ENCODE results near the gene OTOS. TPM values are rescaled to one million over a fixed set of nuclear protein-coding genes. Genes with fewer than 3 reads are reported as not detected.

The OTOS gene
- total and polyA plus RNA-seq, 4 donors: not detected

DNA sequence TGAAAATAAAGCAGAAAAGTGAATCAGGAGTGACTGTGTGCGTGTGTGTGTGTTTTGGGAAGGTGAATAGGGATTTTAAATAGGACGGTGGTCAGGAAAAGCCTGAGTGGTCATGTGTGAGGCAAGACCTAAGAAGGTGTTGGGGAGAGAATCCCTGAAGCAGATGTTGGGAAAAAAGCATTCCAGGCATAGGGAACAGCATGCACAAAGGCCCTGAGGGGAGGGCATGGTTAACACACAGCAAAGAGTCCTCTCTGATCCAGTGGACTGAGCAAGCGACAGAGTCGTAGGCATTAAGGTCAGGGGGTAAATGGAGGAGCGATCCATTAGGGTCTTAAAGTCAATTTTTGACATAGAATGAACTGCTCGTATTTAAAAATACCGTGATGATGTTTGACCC lies 34.0 kb upstream of the OTOS start:
- WGBS, 2 donors: 59 to 69% methylated on average over 7 of the region's 7 CpGs
- no peak overlapping the region for H3K27ac ChIP-seq (ENCODE audit: low read depth in 1 of 2, low read length in 1 of 2)
- TF ChIP-seq, protein P1, sequence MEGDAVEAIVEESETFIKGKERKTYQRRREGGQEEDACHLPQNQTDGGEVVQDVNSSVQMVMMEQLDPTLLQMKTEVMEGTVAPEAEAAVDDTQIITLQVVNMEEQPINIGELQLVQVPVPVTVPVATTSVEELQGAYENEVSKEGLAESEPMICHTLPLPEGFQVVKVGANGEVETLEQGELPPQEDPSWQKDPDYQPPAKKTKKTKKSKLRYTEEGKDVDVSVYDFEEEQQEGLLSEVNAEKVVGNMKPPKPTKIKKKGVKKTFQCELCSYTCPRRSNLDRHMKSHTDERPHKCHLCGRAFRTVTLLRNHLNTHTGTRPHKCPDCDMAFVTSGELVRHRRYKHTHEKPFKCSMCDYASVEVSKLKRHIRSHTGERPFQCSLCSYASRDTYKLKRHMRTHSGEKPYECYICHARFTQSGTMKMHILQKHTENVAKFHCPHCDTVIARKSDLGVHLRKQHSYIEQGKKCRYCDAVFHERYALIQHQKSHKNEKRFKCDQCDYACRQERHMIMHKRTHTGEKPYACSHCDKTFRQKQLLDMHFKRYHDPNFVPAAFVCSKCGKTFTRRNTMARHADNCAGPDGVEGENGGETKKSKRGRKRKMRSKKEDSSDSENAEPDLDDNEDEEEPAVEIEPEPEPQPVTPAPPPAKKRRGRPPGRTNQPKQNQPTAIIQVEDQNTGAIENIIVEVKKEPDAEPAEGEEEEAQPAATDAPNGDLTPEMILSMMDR (IDR thresholded peaks at IDR 0.05; ENCODE audit: control extremely low read depth, extremely low read depth): no peak
- H3K4me1 ChIP-seq (ENCODE audit: control insufficient read depth in 5 of 5, insufficient read depth in 5 of 5, low read length in 5 of 5): peaks cover 0 to 3% (median 0%) of the 10 kb centered on the region in 5 donors
- DNase-seq (no peak), ATAC-seq (ENCODE audit: insufficient read depth, low FRiP score) (no peak)
- no peak overlapping the region for H3K9ac ChIP-seq (ENCODE audit: insufficient read depth in 1 of 2, low read length in 2 of 2)
- H3K9me3 ChIP-seq (ENCODE audit: control insufficient read depth in 4 of 4, insufficient read depth in 3 of 4, low read length in 3 of 4): peaks cover 0 to 10% (median 0%) of the 10 kb centered on the region in 4 donors
- peaks cover 0 to 10% (median 7%) of the 10 kb centered on the region in 3 donors for H3K27me3 ChIP-seq (ENCODE audit: control insufficient read depth in 3 of 3, insufficient read depth in 3 of 3, low read length in 2 of 3)
- H3K4me3 ChIP-seq: no peak overlapping the region
- no peaks in the 10 kb centered on the region for H3K36me3 ChIP-seq (ENCODE audit: control insufficient read depth in 4 of 4, insufficient read depth in 4 of 4, low read length in 4 of 4)

DNA sequence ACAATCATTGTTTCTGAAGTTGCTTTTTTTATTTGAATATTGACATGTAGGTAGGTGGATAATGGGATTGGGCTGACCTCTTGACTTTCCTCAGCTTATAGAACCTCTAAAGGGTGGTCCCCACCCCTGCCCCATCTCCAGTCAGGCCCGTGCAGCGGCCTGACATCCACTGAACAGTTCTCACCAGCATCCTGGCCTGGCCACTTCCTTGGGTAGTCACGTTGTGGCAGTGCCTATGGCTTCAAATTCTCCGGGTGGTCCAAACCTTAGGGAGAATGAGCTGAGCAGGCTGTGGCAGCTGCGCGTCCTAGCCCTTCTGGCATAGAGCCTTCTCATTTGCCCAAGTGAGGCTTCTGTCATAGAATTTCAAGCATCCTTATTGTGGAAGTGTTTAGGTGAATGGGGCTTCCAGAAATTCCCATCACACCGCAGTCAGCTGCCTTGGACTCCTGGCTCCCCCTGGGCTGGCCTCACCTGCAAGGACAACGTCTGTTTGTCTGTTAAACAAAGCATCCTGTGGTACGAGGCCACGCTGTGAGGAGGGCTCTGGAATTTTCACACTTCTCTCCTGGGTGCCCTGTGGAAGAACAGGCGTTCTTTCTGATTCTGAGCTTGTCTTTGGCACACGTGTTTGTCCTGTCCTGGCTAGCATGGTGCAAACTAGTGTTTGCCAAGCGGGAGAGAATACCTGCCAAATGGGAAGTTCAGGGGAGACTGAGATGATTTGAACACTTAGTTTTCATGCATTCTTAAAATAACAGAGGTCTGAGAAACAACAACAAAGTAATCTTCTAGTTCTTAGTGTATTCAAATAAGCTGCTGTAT lies 31.8 kb upstream of the OTOS start:
- H3K4me1 ChIP-seq (ENCODE audit: control insufficient read depth in 5 of 5, insufficient read depth in 5 of 5, low read length in 5 of 5): peaks cover 0 to 3% (median 0%) of the 10 kb centered on the region in 5 donors
- WGBS, 2 donors: 79 to 90% methylated on average over 13 of the region's 13 CpGs
- H3K27ac ChIP-seq (ENCODE audit: low read depth in 1 of 2, low read length in 1 of 2): no peak overlapping the region
- DNase-seq: no peak
- H3K9me3 ChIP-seq (ENCODE audit: control insufficient read depth in 4 of 4, insufficient read depth in 3 of 4, low read length in 3 of 4): peaks cover 0 to 10% (median 0%) of the 10 kb centered on the region in 4 donors
- no peak for ATAC-seq (ENCODE audit: insufficient read depth, low FRiP score)
- peaks cover 0 to 7% (median 5%) of the 10 kb centered on the region in 3 donors for H3K27me3 ChIP-seq (ENCODE audit: control insufficient read depth in 3 of 3, insufficient read depth in 3 of 3, low read length in 2 of 3)
- H3K4me3 ChIP-seq: no peak overlapping the region
- H3K9ac ChIP-seq (ENCODE audit: insufficient read depth in 1 of 2, low read length in 2 of 2): no peak overlapping the region
- no peaks in the 10 kb centered on the region for H3K36me3 ChIP-seq (ENCODE audit: control insufficient read depth in 4 of 4, insufficient read depth in 4 of 4, low read length in 4 of 4)
- TF ChIP-seq, protein P1 (IDR thresholded peaks at IDR 0.05; ENCODE audit: control extremely low read depth, extremely low read depth): no peak

GRCh38 chr2:240170883-240171282 lies 30.4 kb upstream of the OTOS start:
- Histone ChIP-seq H3K9me3 (ENCODE audit: control insufficient read depth in 4 of 4, insufficient read depth in 3 of 4, low read length in 3 of 4) (peaks cover 0 to 10% (median 0%) of the 10 kb centered on the region in 4 donors), H3K27me3 (ENCODE audit: control insufficient read depth in 3 of 3, insufficient read depth in 3 of 3, low read length in 2 of 3) (peaks cover 0 to 4% (median 3%) of the 10 kb centered on the region in 3 donors), H3K4me3 (no peak overlapping the region), H3K9ac (ENCODE audit: insufficient read depth in 1 of 2, low read length in 2 of 2) (no peak overlapping the region), H3K4me1 (ENCODE audit: control insufficient read depth in 5 of 5, insufficient read depth in 5 of 5, low read length in 5 of 5) (peaks cover 0 to 3% (median 0%) of the 10 kb centered on the region in 5 donors), H3K36me3 (ENCODE audit: control insufficient read depth in 4 of 4, insufficient read depth in 4 of 4, low read length in 4 of 4) (no peaks in the 10 kb centered on the region), H3K27ac (ENCODE audit: low read depth in 1 of 2, low read length in 1 of 2) (no peak overlapping the region)
- ATAC-seq (ENCODE audit: insufficient read depth, low FRiP score) (no peak), DNase-seq (no peak)
- 82 to 83% methylated on average over 3 of the region's 3 CpGs for WGBS, 2 donors
- TF ChIP-seq, protein P1 (IDR thresholded peaks at IDR 0.05; ENCODE audit: control extremely low read depth, extremely low read depth): no peak
